Natural killer cell (primary cell): Measurements from ENCODE around the gene CABLES1. TPM values are rescaled to one million over a fixed set of nuclear protein-coding genes. Genes with fewer than 3 reads are reported as not detected.

ENCODE experiments used
- ATAC-seq, 3 donors: fragments of 150-1000 bp in 2 of 3; fragments of 200-7000 bp in 1 of 3; cut with Tn5 transposase; 1 replicate in 1 of 3; 2 replicates in 2 of 3; pipeline ENCODE4 v1.10.0; 2021; ENCODE audit warnings: mild to moderate bottlenecking in 2 of 3, moderate library complexity in 2 of 3
- DNase-seq, 2 donors: peaks; one replicate each; pipeline versions ENCODE4 v3.0.0 to v3.0.0-alpha.2; 2013 to 2021; ENCODE audit warnings: mixed read lengths in 1 of 2
- H3K27ac ChIP-seq: one replicate; pipeline ENCODE4 v1.5.1; 2013; ENCODE audit warnings: mild to moderate bottlenecking, low read length
- H3K27me3 ChIP-seq: one replicate; pipeline ENCODE4 v1.6.1; 2013; ENCODE audit warnings: low read length; ENCODE audit not compliant: control insufficient read depth, insufficient read depth
- H3K36me3 ChIP-seq: one replicate; pipeline ENCODE4 v1.6.1; 2013; ENCODE audit warnings: low read length; ENCODE audit not compliant: control insufficient read depth, insufficient read depth
- H3K4me1 ChIP-seq: one replicate; pipeline ENCODE4 v1.6.1; 2013; ENCODE audit warnings: low read length; ENCODE audit not compliant: control insufficient read depth, insufficient read depth
- H3K4me3 ChIP-seq: one replicate; pipeline ENCODE4 v1.5.1; 2013; ENCODE audit warnings: low read length
- H3K9me3 ChIP-seq: one replicate; pipeline ENCODE4 v1.6.1; 2013; ENCODE audit warnings: low read length; ENCODE audit not compliant: control insufficient read depth, insufficient read depth
- H3K27ac Mint-ChIP-seq, 2 donors: one replicate each; pipeline ENCODE4 v1.8.0; 2022; ENCODE audit warnings: mild to moderate bottlenecking in 2 of 2, mixed read lengths in 2 of 2, moderate library complexity in 1 of 2
- H3K27me3 Mint-ChIP-seq, 2 donors: one replicate each; pipeline ENCODE4 v1.8.0; 2022; ENCODE audit warnings: low read depth in 2 of 2, mixed read lengths in 2 of 2
- H3K36me3 Mint-ChIP-seq: one replicate; pipeline ENCODE4 v1.8.0; 2022; ENCODE audit warnings: mixed read lengths
- H3K4me1 Mint-ChIP-seq, 2 donors: one replicate each; pipeline ENCODE4 v1.8.0; 2022; ENCODE audit warnings: mixed read lengths in 2 of 2
- H3K4me3 Mint-ChIP-seq: one replicate; pipeline ENCODE4 v1.8.0; 2022; ENCODE audit warnings: mild to moderate bottlenecking, moderate library complexity, mixed read lengths
- H3K9me3 Mint-ChIP-seq, 2 donors: one replicate each; pipeline ENCODE4 v1.8.0; 2022; ENCODE audit warnings: mixed read lengths in 2 of 2
- CTCF ChIP-seq: fragments of 200-600 bp; IDR thresholded peaks from one replicate; pipeline ENCODE4 v1.8.0; 2022; ENCODE audit warnings: antibody characterized with exemption
- WGBS: methylation state at CpG from one replicate; pipeline ENCODE4 v1.1.7; 2013; ENCODE audit warnings: missing lambda C conversion rate; ENCODE audit not compliant: insufficient coverage; 5-methylcytosine and 5-hydroxymethylcytosine counted together
- intact Hi-C: fragments of 100-400 bp; cut with micrococcal nuclease; formaldehyde crosslinking; loops from one replicate; pipeline ENCODE4 v1.14.2; 2022
- total RNA-seq, 4 donors: library from RNA; stranded (reverse); fragments of 120-200 nt in 1 of 4; gene quantifications; one replicate each; pipeline versions ENCODE4 v1.2.3 to v1.2.4, GENCODE V29; 2013 to 2022

Gene CABLES1
- total RNA-seq, 3 donors from 2014 or later (not counting 1 experiment from before 2014, with no cell fraction given) = 1.3 to 2.2 (median 1.8) TPM

GRCh38 chr18:23148382-23148781, 13.1 kb downstream of the CABLES1 start:
- intact Hi-C loops = no loop called here
- TF ChIP-seq CTCF = no peak
- WGBS = 92% methylated on average over 5 of the region's 5 CpGs
- DNase-seq = no peak
- H3K4me3 ChIP-seq = no peak overlapping the region
- Mint-ChIP-seq H3K4me3 (no peak overlapping the region), H3K36me3 (no peaks in the 10 kb centered on the region), H3K27me3 (no peaks in the 10 kb centered on the region), H3K9me3 (no peaks in the 10 kb centered on the region), H3K27ac (no peak overlapping the region), H3K4me1 (peaks cover 0 to 9% of the 10 kb centered on the region in 2 donors)
- ATAC-seq = no peak
- H3K36me3 ChIP-seq = no peaks in the 10 kb centered on the region
- H3K27me3 ChIP-seq = no peaks in the 10 kb centered on the region
- H3K27ac ChIP-seq = no peak overlapping the region
- H3K9me3 ChIP-seq = no peaks in the 10 kb centered on the region
- peaks cover 8% of the 10 kb centered on the region for H3K4me1 ChIP-seq

- Histone ChIP-seq H3K27me3 (no peaks in the 10 kb centered on the region), H3K36me3 (no peaks in the 10 kb centered on the region), H3K4me3 (no peak overlapping the region), H3K9me3 (no peaks in the 10 kb centered on the region), H3K27ac (no peak overlapping the region), H3K4me1 (peaks cover 5% of the 10 kb centered on the region)
- Mint-ChIP-seq H3K4me3 (no peak overlapping the region), H3K27ac (no peak overlapping the region), H3K4me1 (no peaks in the 10 kb centered on the region), H3K36me3 (no peaks in the 10 kb centered on the region), H3K9me3 (no peaks in the 10 kb centered on the region), H3K27me3 (peaks cover 0 to 7% of the 10 kb centered on the region in 2 donors)
- no peak for ATAC-seq
- 95% methylated on average over 10 of the region's 10 CpGs for WGBS
- no peak for DNase-seq
- intact Hi-C loops = no loop called here
- TF ChIP-seq CTCF = no peak
Observed at GRCh38 chr18:23149570-23149969, 14.3 kb downstream of the CABLES1 start.

- H3K4me1 ChIP-seq = peaks cover 5% of the 10 kb centered on the region
- WGBS = 98% methylated on average over 11 of the region's 11 CpGs
- ATAC-seq = no peak
- H3K4me1 Mint-ChIP-seq = no peaks in the 10 kb centered on the region
- TF ChIP-seq CTCF = no peak
- H3K9me3 ChIP-seq = no peaks in the 10 kb centered on the region
- intact Hi-C loops = no loop called here
- H3K27me3 ChIP-seq = no peaks in the 10 kb centered on the region
- H3K36me3 ChIP-seq = no peaks in the 10 kb centered on the region
- H3K4me3 ChIP-seq = no peak overlapping the region
- DNase-seq = no peak
- no peak overlapping the region for H3K27ac Mint-ChIP-seq
- H3K27ac ChIP-seq = no peak overlapping the region
- H3K9me3 Mint-ChIP-seq = no peaks in the 10 kb centered on the region
- H3K4me3 Mint-ChIP-seq = no peak overlapping the region
- peaks cover 0 to 15% of the 10 kb centered on the region in 2 donors for H3K27me3 Mint-ChIP-seq
- no peaks in the 10 kb centered on the region for H3K36me3 Mint-ChIP-seq
Observed at GRCh38 chr18:23151414-23152099, 16.3 kb downstream of the CABLES1 start.

- no peak for TF ChIP-seq CTCF
- Mint-ChIP-seq H3K4me1 (no peaks in the 10 kb centered on the region), H3K36me3 (no peaks in the 10 kb centered on the region), H3K27ac (no peak overlapping the region), H3K27me3 (peaks cover 0 to 15% of the 10 kb centered on the region in 2 donors), H3K4me3 (no peak overlapping the region), H3K9me3 (no peaks in the 10 kb centered on the region)
- no peak for DNase-seq
- no peak overlapping the region for H3K4me3 ChIP-seq
- intact Hi-C loops = no loop called here
- no peaks in the 10 kb centered on the region for H3K36me3 ChIP-seq
- ATAC-seq = no peak
- H3K27ac ChIP-seq = no peak overlapping the region
- 93% methylated on average over 6 of the region's 6 CpGs for WGBS
- H3K9me3 ChIP-seq = no peaks in the 10 kb centered on the region
- H3K27me3 ChIP-seq = no peaks in the 10 kb centered on the region
- peaks cover 5% of the 10 kb centered on the region for H3K4me1 ChIP-seq
Observed at GRCh38 chr18:23154030-23154429, 18.7 kb downstream of the CABLES1 start.
